ENCODE data around the gene TXNDC17. TPM values are rescaled to one million over a fixed set of nuclear protein-coding genes. Genes with fewer than 3 reads are reported as not detected.
A peak's percentile ranks its signal among the peaks of the same experiment; 100 is the strongest.

The TXNDC17 gene
- total and polyA plus RNA-seq, 2 of the 4 experiments (the other 2 are of a cell fraction): 45.0 to 494 TPM

- Histone ChIP-seq H2BK20ac (ENCODE audit: low read depth, low read length) (no peak within 1 kb of the TSS), H3K9me1 (ENCODE audit: insufficient read depth, low read length) (peaks cover 8% of the 10 kb centered on the region; the same call in 1 of the 2 replicates), H2AFZ (replicated peaks; ENCODE audit: low read length, poor library complexity) (peak within 1 kb of the TSS; percentile 99), H2BK120ac (ENCODE audit: low read depth, low read length) (peak within 1 kb of the TSS; percentile 65), H3K14ac (replicated peaks; ENCODE audit: low read depth, low read length) (peak within 1 kb of the TSS; percentile 89), H3K18ac (ENCODE audit: low read depth, low read length) (peak within 1 kb of the TSS; percentile 64), H3K4me1 (ENCODE audit: control insufficient read depth, insufficient read depth, low read length) (0 out of 2 replicates have a peak, but pooled peaks cover 6% of the 10 kb centered on the region), H2BK15ac (ENCODE audit: low read depth, low read length) (no peak within 1 kb of the TSS; the same call in 2 of the 3 replicates), H3K4me3 (ENCODE audit: insufficient read depth, low read depth, low read length) (peak within 1 kb of the TSS; percentile 90), H4K5ac (ENCODE audit: low read depth, low read length) (peak within 1 kb of the TSS; percentile 85), H3K27ac (ENCODE audit: insufficient read depth, low read length) (peak within 1 kb of the TSS; percentile 73), H3K36me3 (ENCODE audit: control insufficient read depth, insufficient read depth, low read length) (peaks cover 6% of the 10 kb centered on the region), H4K20me1 (ENCODE audit: insufficient read depth, low read length) (peaks cover 11% of the 10 kb centered on the region), H3K79me1 (ENCODE audit: low read depth in 1 of 2, low read length in 2 of 2) (peaks cover 9 to 34% of the 10 kb centered on the region in 2 experiments; a peak in 3 of 4 replicates), H3K9ac (ENCODE audit: low read depth, low read length) (peak within 1 kb of the TSS; percentile 88), H4K91ac (ENCODE audit: insufficient read depth, low read depth, low read length) (peak within 1 kb of the TSS; percentile 72), H2AK5ac (ENCODE audit: low read depth, low read length) (peak within 1 kb of the TSS; percentile 88), H3K56ac (ENCODE audit: extremely low read depth, insufficient read depth, low read length) (peak within 1 kb of the TSS; percentile 72), H3K4ac (ENCODE audit: low read depth, low read length) (peak within 1 kb of the TSS; percentile 84), H2BK5ac (ENCODE audit: low read depth, low read length, poor library complexity, severe bottlenecking) (peak within 1 kb of the TSS; percentile 44), H3K4me2 (ENCODE audit: low read depth, low read length) (peak within 1 kb of the TSS; percentile 92), H3K23ac (ENCODE audit: low read depth, low read length) (peak within 1 kb of the TSS; percentile 68), H2AK9ac (replicated peaks; ENCODE audit: low read depth, low read length, poor library complexity) (peak within 1 kb of the TSS; percentile 92), H3K9me3 (ENCODE audit: control insufficient read depth, insufficient read depth, low read length) (no peaks in the 10 kb centered on the region; the same call in 1 of the 2 replicates), H4K8ac (ENCODE audit: low read depth in 2 of 2, low read length in 2 of 2) (peak within 1 kb of the TSS; percentile 30 to 98), H3K27me3 (ENCODE audit: control insufficient read depth, insufficient read depth, low read length) (peaks cover 20% of the 10 kb centered on the region)
- DNase-seq (peak; percentile 85), ATAC-seq (ENCODE audit: low read depth) (peak; percentile 98)
- no TSS peak for BruUV-seq (replicated peaks)
- POLR2A ChIA-PET (ENCODE audit: unreplicated experiment): no interaction called here
- TF ChIP-seq ELK1 (IDR thresholded peaks at IDR 0.05; ENCODE audit: borderline replicate concordance, low read depth, low read length) (no peak), BHLHE40 (IDR thresholded peaks at IDR 0.05; ENCODE audit: low read depth, low read length) (no peak), NFE2L2 (IDR thresholded peaks at IDR 0.05; ENCODE audit: low read depth, low read length) (0 out of 2 replicates have a peak, but pooled peaks have one; percentile 46), MXI1 (IDR thresholded peaks at IDR 0.05; ENCODE audit: borderline replicate concordance, low read depth, low read length) (peak; percentile 58), POLR2A (IDR thresholded peaks at IDR 0.05; ENCODE audit: low read depth, low read length) (peak; percentile 90), MAZ (IDR thresholded peaks at IDR 0.05; ENCODE audit: borderline replicate concordance, low read depth, low read length) (peak; percentile 74; the same call in 1 of the 2 replicates)
- CTCF ChIA-PET: no interaction called here
- 2% methylated on average over 9 of the region's 35 CpGs; no CpG with 5 or more reads in 1 of the 2 experiments for WGBS, 2 experiments (ENCODE audit: extremely low coverage in 2 of 2, insufficient read length in 1 of 2)
- in situ Hi-C loops (cut with MboI; ENCODE audit: low sequenced_read_pairs) (no loop called here), intact Hi-C loops (cut with micrococcal nuclease) (loop anchor here (10.0 kb wide), 1 partner anchor 1067 kb away; the partner anchor contains the start of gene NLRP1), dilution Hi-C loops (cut with HindIII; ENCODE audit: low sequenced_read_pairs, unreplicated experiment) (no loop called here)
Measured at GRCh38 chr17:6651354-6651918, 10.6 kb downstream of the TXNDC17 start, which contains the start of the genes C17orf100 and MED31. Gene C17orf100, plus strand, starts transcription at chr17:6651762. Its CDS starts 152 bp downstream, at chr17:6651914. Gene MED31, minus strand, starts transcription at chr17:6651605. Its CDS starts 77 bp downstream, at chr17:6651528.

Measured in IMR-90 (cell line).